Mesenteric fat pad (tissue), 1 donor: Measurements from ENCODE around the gene SETD7. TPM values are rescaled to one million over a fixed set of nuclear protein-coding genes. Genes with fewer than 3 reads are reported as not detected.
"Not testable (repeated sequence)": the region's sequence is repeated elsewhere in the genome, so short reads cannot be mapped to it uniquely, and the experiment has no call there.

Experiments
- DNase-seq: peaks from one replicate; pipeline ENCODE4 v3.0.0-alpha.2; 2020; ENCODE audit warnings: low spot score
- total RNA-seq: library from RNA; stranded (reverse); fragmentation: NEBNext Ultra II Directional; extraction: Animal tissue kit (Norgen Biotek cat#: 25700); gene quantifications from one replicate; pipeline ENCODE4 v1.2.1, GENCODE V29; 2021
- donor health status: DM: yes; HTN: yes; CAD: no.

Gene SETD7
- total RNA-seq, 1 donor from 2014 or later, result 81.0 TPM

- DNase-seq, result no peak
Measured at GRCh38 chr4:139470295-139470694, 85.7 kb downstream of the SETD7 start.

GRCh38 chr4:139469869-139470268 is 86.2 kb downstream of the SETD7 start:
- DNase-seq, result no peak

GRCh38 chr4:139469216-139469615 is 86.8 kb downstream of the SETD7 start:
- DNase-seq, result no peak

GRCh38 chr4:139468756-139469155 is 87.3 kb downstream of the SETD7 start:
- not testable (repeated sequence) for DNase-seq

GRCh38 chr4:139465922-139466321 is 90.1 kb downstream of the SETD7 start:
- DNase-seq, result no peak

- DNase-seq, result not testable (repeated sequence)
Measured at GRCh38 chr4:139464512-139464911, 91.5 kb downstream of the SETD7 start.

GRCh38 chr4:139461022-139461628 is 94.9 kb downstream of the SETD7 start:
- DNase-seq, result no peak

GRCh38 chr4:139460565-139460964 is 95.5 kb downstream of the SETD7 start:
- no peak for DNase-seq

- no peak for DNase-seq
Measured at GRCh38 chr4:139458999-139459398, 97.0 kb downstream of the SETD7 start.

- DNase-seq, result no peak
Measured at GRCh38 chr4:139458543-139458942, 97.5 kb downstream of the SETD7 start.

- DNase-seq, result no peak
Measured at GRCh38 chr4:139457318-139457717, 98.7 kb downstream of the SETD7 start.

GRCh38 chr4:139455126-139455538 is 100.9 kb downstream of the SETD7 start:
- no peak for DNase-seq

GRCh38 chr4:139454111-139455045 is 101.6 kb downstream of the SETD7 start, which contains the start of gene RAB33B:
RAB33B (plus strand) TSS chr4:139454121; CDS start chr4:139454196, 75 bp downstream.
- no peak for DNase-seq

GRCh38 chr4:139453371-139454110 is 102.5 kb downstream of the SETD7 start:
- peak; percentile 99 for DNase-seq

GRCh38 chr4:139453041-139453370 is 103.0 kb downstream of the SETD7 start:
- DNase-seq, result no peak

GRCh38 chr4:139451997-139452396 is 104.0 kb downstream of the SETD7 start:
- DNase-seq, result no peak

- no peak for DNase-seq
Measured at GRCh38 chr4:139450586-139450985, 105.4 kb downstream of the SETD7 start.

GRCh38 chr4:139447078-139447477 is 108.9 kb downstream of the SETD7 start:
- not testable (repeated sequence) for DNase-seq
